Liver (tissue), 9 donors: ENCODE data around the gene GRIN3B. TPM values are rescaled to one million over a fixed set of nuclear protein-coding genes. Genes with fewer than 3 reads are reported as not detected.

Experiments
- DNase-seq: peaks from one replicate; pipeline ENCODE4 v3.0.0-alpha.2; 2017; ENCODE audit warnings: low spot score
- H3K27ac ChIP-seq, 2 donors: one replicate each; pipeline ENCODE4 v1.7.0; 2013; ENCODE audit warnings: inconsistent platforms in 2 of 2, low read length in 2 of 2, control low read depth in 1 of 2, low read depth in 1 of 2, mild to moderate bottlenecking in 1 of 2
- H3K27me3 ChIP-seq, 4 donors: one replicate each; pipeline versions ENCODE4 v1.6.1 to v1.7.0; 2013; ENCODE audit warnings: low read length in 3 of 4, inconsistent platforms in 1 of 4, mild to moderate bottlenecking in 1 of 4, moderate library complexity in 1 of 4; ENCODE audit not compliant: control insufficient read depth in 4 of 4, insufficient read depth in 4 of 4
- H3K36me3 ChIP-seq, 4 donors: one replicate each; pipeline versions ENCODE4 v1.6.1 to v1.7.0; 2013; ENCODE audit warnings: low read length in 3 of 4, mild to moderate bottlenecking in 3 of 4, low read depth in 1 of 4, moderate library complexity in 1 of 4; ENCODE audit not compliant: control insufficient read depth in 4 of 4, insufficient read depth in 3 of 4
- H3K4me1 ChIP-seq, 4 donors: one replicate each; pipeline versions ENCODE4 v1.6.1 to v1.7.0; 2013; ENCODE audit warnings: low read length in 3 of 4, mild to moderate bottlenecking in 3 of 4, moderate library complexity in 1 of 4; ENCODE audit not compliant: control insufficient read depth in 4 of 4, insufficient read depth in 4 of 4
- H3K4me3 ChIP-seq, 3 donors: one replicate each; pipeline versions ENCODE4 v1.6.1 to v1.7.0; 2013; ENCODE audit warnings: low read length in 3 of 3, control low read depth in 1 of 3, low read depth in 1 of 3, mild to moderate bottlenecking in 1 of 3
- H3K9ac ChIP-seq, 2 donors: one replicate each; pipeline ENCODE4 v1.7.0; 2013; ENCODE audit warnings: low read length in 2 of 2, mild to moderate bottlenecking in 2 of 2, moderate library complexity in 2 of 2, control low read depth in 1 of 2, low read depth in 1 of 2
- H3K9me3 ChIP-seq, 4 donors: one replicate each; pipeline versions ENCODE4 v1.6.1 to v1.7.0; 2013; ENCODE audit warnings: low read length in 3 of 4; ENCODE audit not compliant: control insufficient read depth in 4 of 4
- ATF3 ChIP-seq: IDR thresholded peaks from 2 replicates; pipeline ENCODE4 v1.6.1; 2016; ENCODE audit warnings: antibody characterized with exemption
- EGR1 ChIP-seq, 2 donors: IDR thresholded peaks; 2 replicates each; pipeline ENCODE4 v1.6.1; 2016 to 2018; ENCODE audit warnings: antibody characterized with exemption in 2 of 2, low read depth in 2 of 2
- FOXA1 ChIP-seq: IDR thresholded peaks from 2 replicates; pipeline ENCODE4 v1.6.1; 2016; ENCODE audit warnings: antibody characterized with exemption
- FOXA2 ChIP-seq: IDR thresholded peaks from 2 replicates; pipeline ENCODE4 v1.6.1; 2016; ENCODE audit warnings: antibody characterized with exemption
- GABPA ChIP-seq, 2 donors: IDR thresholded peaks in 1 of 2; conservative IDR thresholded peaks in 1 of 2; 2 replicates each; pipeline ENCODE4 v1.6.1; 2016; ENCODE audit warnings: antibody characterized with exemption in 2 of 2, mild to moderate bottlenecking in 1 of 2, moderate library complexity in 1 of 2
- HNF4A ChIP-seq, 2 donors: conservative IDR thresholded peaks; 2 replicates each; pipeline ENCODE4 v1.6.1; 2016; ENCODE audit warnings: antibody characterized with exemption in 2 of 2, mild to moderate bottlenecking in 2 of 2
- HNF4G ChIP-seq: IDR thresholded peaks from 2 replicates; pipeline ENCODE4 v1.6.1; 2016; ENCODE audit warnings: antibody characterized with exemption
- JUND ChIP-seq, 2 donors: IDR thresholded peaks; 2 replicates each; pipeline ENCODE4 v1.6.1; 2016; ENCODE audit warnings: antibody characterized with exemption in 2 of 2
- MAX ChIP-seq: IDR thresholded peaks from 2 replicates; pipeline ENCODE4 v1.6.1; 2016; ENCODE audit warnings: antibody characterized with exemption
- NR2F2 ChIP-seq: IDR thresholded peaks from 2 replicates; pipeline ENCODE4 v1.6.1; 2016; ENCODE audit warnings: antibody characterized with exemption
- RAD21 ChIP-seq, 2 donors: IDR thresholded peaks; 2 replicates each; pipeline ENCODE4 v1.6.1; 2016; ENCODE audit warnings: antibody characterized with exemption in 2 of 2, mild to moderate bottlenecking in 2 of 2
- RXRA ChIP-seq, 2 donors: IDR thresholded peaks; 2 replicates each; pipeline ENCODE4 v1.6.1; 2017 to 2018; ENCODE audit warnings: antibody characterized with exemption in 2 of 2, mild to moderate bottlenecking in 1 of 2
- SP1 ChIP-seq: IDR thresholded peaks from 2 replicates; pipeline ENCODE4 v1.6.1; 2018; ENCODE audit warnings: antibody characterized with exemption, mild to moderate bottlenecking
- TAF1 ChIP-seq: conservative IDR thresholded peaks from 2 replicates; pipeline ENCODE4 v1.6.1; 2016; ENCODE audit warnings: antibody characterized with exemption, mild to moderate bottlenecking
- YY1 ChIP-seq: IDR thresholded peaks from 2 replicates; pipeline ENCODE4 v1.6.1; 2016; ENCODE audit warnings: antibody characterized with exemption, mild to moderate bottlenecking
- WGBS: extraction: QIAGEN DNeasy Blood & Tissue Kit; methylation state at CpG from one replicate; pipeline ENCODE4 v1.1.7; 2013; 5-methylcytosine and 5-hydroxymethylcytosine counted together
- polyA plus RNA-seq, 2 donors: library from polyadenylated mRNA; stranded (reverse) in 1 of 2; unstranded in 1 of 2; fragments of 200-250 nt in 1 of 2; fragments of >200 nt in 1 of 2; fragmentation: Nextera tagmentation in 1 of 2; extraction: Ambion mirVana in 1 of 2; gene quantifications; one replicate each; pipeline versions ENCODE4 v1.2.1 to v1.2.3, GENCODE V29; 2013 to 2015
- total RNA-seq, 2 donors: library from RNA; depleted of rRNA; stranded (reverse); fragments of >200 nt; gene quantifications; one replicate each; pipeline ENCODE4 v1.2.3, GENCODE V29; 2014
- TF ChIP-seq, protein P1 (sequence below): IDR thresholded peaks from 2 replicates; pipeline ENCODE4 v1.6.1; 2016; ENCODE audit warnings: antibody characterized with exemption
- TF ChIP-seq, protein P2 (sequence below): IDR thresholded peaks from 2 replicates; pipeline ENCODE4 v1.6.1; 2016; ENCODE audit warnings: antibody characterized with exemption, mild to moderate bottlenecking
- TF ChIP-seq, protein P3 (sequence below): fragments of 150-350 bp; IDR thresholded peaks from 2 replicates; pipeline ENCODE4 v1.5.1; 2017; ENCODE audit warnings: improper control_type of control experiment, low read depth, low read length; ENCODE audit not compliant: missing input control
- donor health status: healthy.
- donor health status: healthy.
- donor health status: healthy.
- donor health status: healthy.
- donor health status: healthy.

GRIN3B gene
- total and polyA plus RNA-seq, 4 donors = 0.05 TPM; not detected in 3

DNA sequence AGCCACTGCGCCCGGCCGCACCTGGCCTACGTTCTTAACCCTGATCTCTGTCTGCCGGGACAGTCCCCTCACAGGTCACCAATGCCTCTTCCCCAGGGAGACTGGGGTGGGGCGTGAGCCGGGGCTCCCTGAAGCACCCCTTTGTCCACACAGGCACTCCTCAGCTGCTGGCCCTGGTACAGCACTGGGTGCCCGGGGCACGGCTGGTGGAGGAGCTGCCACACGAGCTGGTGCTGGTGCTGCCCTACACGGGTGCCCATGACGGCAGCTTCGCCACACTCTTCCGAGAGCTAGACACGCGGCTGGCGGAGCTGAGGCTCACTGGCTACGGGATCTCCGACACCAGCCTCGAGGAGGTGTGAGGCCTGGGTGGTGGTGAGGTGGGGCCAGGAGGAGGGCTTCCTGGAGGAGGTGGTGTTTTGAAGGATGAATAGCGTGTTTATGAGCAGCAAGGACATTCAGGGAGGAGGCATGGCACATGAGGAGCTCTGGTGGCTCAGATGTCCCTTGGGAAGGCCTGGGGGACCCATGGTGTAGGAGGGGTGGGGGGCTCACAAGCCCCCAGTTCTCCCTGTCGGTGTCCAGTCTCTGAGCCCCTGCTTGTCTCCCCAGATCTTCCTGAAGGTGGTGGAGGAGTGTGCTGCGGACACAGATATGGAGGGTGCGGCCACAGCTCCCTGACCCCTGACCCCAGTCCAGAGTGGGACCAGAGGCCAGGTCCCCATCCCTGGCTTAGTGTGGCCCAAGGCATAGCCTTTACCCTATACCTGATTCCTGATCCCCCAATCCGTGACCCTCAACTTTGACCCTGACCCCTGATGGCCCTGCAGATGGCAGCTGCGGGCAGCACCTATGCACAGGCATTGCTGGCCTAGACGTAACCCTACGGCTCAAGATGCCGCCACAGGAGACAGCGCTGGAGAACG is 53.2 kb downstream of the GRIN3B start:
- Histone ChIP-seq H3K27ac (no peak overlapping the region), H3K9ac (no peak overlapping the region), H3K4me1 (no peaks in the 10 kb centered on the region), H3K36me3 (no peaks in the 10 kb centered on the region), H3K4me3 (no peak overlapping the region), H3K9me3 (peaks cover 0 to 9% (median 0%) of the 10 kb centered on the region in 4 donors), H3K27me3 (no peaks in the 10 kb centered on the region)
- WGBS = 96% methylated on average over 31 of the region's 31 CpGs
- DNase-seq = no peak
- TF ChIP-seq, protein P1, sequence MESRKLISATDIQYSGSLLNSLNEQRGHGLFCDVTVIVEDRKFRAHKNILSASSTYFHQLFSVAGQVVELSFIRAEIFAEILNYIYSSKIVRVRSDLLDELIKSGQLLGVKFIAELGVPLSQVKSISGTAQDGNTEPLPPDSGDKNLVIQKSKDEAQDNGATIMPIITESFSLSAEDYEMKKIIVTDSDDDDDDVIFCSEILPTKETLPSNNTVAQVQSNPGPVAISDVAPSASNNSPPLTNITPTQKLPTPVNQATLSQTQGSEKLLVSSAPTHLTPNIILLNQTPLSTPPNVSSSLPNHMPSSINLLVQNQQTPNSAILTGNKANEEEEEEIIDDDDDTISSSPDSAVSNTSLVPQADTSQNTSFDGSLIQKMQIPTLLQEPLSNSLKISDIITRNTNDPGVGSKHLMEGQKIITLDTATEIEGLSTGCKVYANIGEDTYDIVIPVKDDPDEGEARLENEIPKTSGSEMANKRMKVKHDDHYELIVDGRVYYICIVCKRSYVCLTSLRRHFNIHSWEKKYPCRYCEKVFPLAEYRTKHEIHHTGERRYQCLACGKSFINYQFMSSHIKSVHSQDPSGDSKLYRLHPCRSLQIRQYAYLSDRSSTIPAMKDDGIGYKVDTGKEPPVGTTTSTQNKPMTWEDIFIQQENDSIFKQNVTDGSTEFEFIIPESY = no peak
- TF ChIP-seq TAF1 (no peak), GABPA (IDR thresholded peaks at IDR 0.05 in 1 of 2, conservative IDR thresholded peaks at IDR 0.05 in 1 of 2) (no peak), EGR1 (IDR thresholded peaks at IDR 0.05; ENCODE audit: low read depth in 2 of 2) (no peak), HNF4G (no peak), NR2F2 (no peak), FOXA2 (no peak), YY1 (no peak), SP1 (no peak), ATF3 (no peak), JUND (IDR thresholded peaks at IDR 0.05) (no peak), RAD21 (IDR thresholded peaks at IDR 0.05) (no peak), MAX (no peak), HNF4A (conservative IDR thresholded peaks at IDR 0.05) (no peak), RXRA (IDR thresholded peaks at IDR 0.05) (no peak), FOXA1 (no peak)
- TF ChIP-seq, protein P2, sequence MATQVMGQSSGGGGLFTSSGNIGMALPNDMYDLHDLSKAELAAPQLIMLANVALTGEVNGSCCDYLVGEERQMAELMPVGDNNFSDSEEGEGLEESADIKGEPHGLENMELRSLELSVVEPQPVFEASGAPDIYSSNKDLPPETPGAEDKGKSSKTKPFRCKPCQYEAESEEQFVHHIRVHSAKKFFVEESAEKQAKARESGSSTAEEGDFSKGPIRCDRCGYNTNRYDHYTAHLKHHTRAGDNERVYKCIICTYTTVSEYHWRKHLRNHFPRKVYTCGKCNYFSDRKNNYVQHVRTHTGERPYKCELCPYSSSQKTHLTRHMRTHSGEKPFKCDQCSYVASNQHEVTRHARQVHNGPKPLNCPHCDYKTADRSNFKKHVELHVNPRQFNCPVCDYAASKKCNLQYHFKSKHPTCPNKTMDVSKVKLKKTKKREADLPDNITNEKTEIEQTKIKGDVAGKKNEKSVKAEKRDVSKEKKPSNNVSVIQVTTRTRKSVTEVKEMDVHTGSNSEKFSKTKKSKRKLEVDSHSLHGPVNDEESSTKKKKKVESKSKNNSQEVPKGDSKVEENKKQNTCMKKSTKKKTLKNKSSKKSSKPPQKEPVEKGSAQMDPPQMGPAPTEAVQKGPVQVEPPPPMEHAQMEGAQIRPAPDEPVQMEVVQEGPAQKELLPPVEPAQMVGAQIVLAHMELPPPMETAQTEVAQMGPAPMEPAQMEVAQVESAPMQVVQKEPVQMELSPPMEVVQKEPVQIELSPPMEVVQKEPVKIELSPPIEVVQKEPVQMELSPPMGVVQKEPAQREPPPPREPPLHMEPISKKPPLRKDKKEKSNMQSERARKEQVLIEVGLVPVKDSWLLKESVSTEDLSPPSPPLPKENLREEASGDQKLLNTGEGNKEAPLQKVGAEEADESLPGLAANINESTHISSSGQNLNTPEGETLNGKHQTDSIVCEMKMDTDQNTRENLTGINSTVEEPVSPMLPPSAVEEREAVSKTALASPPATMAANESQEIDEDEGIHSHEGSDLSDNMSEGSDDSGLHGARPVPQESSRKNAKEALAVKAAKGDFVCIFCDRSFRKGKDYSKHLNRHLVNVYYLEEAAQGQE = no peak
- TF ChIP-seq, protein P3, sequence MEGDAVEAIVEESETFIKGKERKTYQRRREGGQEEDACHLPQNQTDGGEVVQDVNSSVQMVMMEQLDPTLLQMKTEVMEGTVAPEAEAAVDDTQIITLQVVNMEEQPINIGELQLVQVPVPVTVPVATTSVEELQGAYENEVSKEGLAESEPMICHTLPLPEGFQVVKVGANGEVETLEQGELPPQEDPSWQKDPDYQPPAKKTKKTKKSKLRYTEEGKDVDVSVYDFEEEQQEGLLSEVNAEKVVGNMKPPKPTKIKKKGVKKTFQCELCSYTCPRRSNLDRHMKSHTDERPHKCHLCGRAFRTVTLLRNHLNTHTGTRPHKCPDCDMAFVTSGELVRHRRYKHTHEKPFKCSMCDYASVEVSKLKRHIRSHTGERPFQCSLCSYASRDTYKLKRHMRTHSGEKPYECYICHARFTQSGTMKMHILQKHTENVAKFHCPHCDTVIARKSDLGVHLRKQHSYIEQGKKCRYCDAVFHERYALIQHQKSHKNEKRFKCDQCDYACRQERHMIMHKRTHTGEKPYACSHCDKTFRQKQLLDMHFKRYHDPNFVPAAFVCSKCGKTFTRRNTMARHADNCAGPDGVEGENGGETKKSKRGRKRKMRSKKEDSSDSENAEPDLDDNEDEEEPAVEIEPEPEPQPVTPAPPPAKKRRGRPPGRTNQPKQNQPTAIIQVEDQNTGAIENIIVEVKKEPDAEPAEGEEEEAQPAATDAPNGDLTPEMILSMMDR = no peak
